NCI-H345 (cell line): ENCODE results near the gene PNKD.
"Not testable (repeated sequence)": the region's sequence is repeated elsewhere in the genome, so short reads cannot be mapped to it uniquely, and the experiment has no call there.

Source experiments
- DNase-seq: peaks from one replicate; lab custom pipeline; 2025; lab: John Stamatoyannopoulos, UW

Gene PNKD

DNA sequence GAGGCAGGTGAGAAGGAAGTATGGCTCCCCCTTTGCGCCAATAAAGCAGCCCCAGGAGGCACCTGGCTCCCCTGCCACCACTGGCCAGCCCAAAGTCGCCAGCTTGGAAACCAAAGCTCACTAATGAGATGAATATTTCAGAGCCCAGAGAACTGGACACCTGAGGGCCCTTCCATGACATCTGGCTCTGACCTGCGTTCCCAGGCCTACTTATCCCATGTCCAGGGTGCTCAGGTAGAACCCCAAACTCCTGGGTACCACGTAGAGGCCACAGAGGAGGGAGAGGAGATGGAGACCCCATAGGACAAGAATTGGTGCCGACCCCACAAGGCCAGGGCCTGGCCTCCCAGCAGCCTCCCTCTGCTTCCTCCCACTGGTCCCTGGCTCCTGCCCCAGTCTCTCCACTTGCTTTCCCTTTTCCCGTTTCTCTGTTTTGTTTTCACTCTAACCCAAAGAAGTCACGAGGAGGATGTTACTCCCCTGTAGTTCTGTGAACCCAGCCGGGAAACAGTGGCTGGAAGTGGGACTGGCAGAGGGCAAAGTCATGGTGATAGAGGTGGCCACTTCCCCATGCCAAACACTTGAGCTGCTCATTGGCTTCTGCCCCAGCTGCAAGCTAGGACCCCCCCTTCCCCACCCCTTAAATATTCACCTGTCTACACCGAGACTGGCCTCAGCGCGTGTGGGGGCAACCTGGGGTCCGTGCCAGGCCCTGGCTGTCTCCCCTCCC is 21.2 kb downstream of the PNKD start:
- DNase-seq, result no peak

DNA sequence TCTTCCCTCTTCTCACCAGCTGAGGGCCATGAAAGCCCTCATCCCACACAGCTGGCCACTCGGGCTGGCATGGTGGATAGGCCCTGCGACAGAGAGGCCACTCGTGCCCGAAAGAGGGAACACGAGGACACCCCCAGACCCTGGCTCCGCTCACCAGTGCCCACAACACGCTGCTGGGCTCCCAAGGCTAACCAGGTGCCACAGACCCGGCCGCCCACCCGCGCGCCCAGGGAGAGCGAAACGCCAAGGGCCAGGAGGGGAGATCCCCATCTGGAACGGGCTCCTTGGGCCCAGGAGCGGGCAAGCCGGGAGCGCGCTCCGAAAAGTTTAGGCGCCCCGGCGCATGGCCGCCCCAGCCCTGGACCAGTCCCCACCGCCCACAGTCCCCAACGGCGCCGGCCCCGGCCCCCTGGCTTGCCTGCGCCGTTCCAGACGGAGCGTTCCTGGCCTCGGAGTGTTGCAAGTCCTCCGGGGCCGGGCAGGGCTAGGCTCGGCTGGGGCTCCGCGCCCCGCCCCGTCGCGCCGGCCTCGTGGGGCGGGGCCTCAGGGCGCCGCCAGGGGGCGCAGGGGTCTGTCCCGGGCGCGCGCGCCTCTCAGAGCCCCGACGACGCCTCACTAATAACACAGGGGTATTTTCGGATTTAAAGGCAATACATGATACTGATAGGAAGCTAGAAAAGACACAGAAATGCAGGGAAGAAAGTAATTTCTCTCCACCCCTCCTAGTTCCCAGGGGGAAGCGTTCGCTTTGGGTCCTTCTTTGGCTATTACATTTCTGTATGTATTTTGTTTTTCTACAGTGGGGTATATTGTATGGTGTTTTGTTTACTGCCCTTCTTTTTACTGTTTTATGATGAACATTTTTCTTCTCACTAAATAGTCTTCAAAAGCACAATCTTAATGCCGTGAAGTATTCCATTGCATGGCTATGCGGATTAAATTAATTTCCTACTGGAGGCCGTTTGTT is 22.0 kb downstream of the PNKD start, which contains the start of gene TMBIM1:
TSS of gene TMBIM1 (minus strand) at position 456 of the 967 bp plus-strand sequence. CDS start 10,362 bp downstream, outside the sequence.
- no peak for DNase-seq

DNA sequence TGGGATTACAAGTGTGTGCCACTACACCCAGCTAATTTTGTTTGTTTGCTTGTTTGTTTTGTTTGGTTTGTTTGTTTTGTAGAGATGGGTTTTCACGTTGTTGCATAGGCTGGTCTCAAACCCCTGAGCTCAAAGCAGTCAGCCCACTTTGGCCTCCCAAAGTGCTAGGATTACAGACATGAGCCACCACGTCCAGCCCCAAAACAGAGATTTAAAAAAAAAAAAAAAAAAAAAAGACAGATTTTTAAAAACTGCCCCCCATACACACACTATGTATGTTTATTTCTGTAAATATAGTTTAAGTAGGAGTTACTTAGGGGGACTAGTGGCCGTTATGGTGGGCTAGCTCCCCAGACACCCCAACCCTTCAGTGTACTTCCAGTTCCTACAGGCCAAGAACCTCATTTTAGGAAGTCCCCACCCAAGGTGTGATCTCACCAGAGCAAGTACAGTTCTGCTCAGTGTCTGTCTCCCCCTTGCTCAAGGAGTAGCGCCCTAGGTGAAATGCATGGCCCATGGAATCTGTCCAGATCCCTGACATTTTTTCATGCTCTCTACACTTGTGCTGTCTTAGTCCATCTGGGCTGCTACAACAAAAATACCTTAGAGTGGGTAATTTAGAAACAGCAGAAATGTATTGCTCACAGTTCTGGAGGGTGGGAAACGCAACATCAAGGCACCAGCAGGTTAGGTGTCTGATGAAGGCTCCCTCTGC is 23.6 kb downstream of the PNKD start:
- no peak for DNase-seq

DNA sequence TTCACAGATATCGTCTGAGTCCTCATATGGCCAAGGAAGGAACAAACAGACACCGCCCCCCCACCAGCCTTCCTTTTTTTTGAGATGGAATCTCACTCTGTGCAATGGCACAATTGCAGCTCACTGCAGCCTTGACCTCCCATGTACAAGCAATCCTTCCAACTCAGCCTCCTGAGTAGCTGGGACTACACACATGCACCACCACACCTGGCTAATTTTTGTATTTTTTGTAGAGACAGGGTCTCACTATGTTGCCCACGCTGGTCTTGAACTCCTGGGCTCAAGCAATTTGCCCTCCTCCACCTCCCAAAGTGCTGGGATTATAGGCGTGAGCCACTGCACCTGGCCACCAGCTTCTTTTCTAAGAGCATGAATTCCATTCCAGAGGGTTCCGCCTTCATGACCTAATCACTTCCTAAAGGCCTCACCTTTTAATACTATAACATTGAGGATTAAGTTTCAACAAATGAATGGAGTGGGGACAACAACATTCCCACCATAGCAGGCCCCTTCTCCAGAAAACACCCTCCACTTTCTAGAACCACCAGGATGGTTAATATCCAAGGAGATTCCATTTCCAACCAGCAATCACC is 24.2 kb downstream of the PNKD start:
- no peak for DNase-seq

DNA sequence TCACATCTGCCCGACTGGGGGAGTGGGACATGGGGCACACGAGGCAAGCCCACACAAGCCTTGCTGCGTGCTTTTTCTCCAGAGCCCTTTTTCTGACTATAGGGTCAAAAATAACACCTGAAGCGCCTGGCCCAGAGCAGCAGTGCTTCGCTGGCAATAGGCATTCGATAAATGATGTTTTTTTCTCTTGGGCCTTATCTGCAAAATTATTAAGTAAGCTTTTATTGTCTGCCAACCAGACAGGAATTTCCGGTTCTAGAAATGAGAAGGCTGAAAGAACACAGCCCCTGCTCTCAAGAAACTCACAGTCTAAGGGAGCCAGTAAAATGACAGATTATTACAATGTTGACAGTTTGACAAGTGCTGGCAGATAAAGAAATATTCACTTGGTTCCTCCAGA is 24.7 kb downstream of the PNKD start:
- no peak for DNase-seq

DNA sequence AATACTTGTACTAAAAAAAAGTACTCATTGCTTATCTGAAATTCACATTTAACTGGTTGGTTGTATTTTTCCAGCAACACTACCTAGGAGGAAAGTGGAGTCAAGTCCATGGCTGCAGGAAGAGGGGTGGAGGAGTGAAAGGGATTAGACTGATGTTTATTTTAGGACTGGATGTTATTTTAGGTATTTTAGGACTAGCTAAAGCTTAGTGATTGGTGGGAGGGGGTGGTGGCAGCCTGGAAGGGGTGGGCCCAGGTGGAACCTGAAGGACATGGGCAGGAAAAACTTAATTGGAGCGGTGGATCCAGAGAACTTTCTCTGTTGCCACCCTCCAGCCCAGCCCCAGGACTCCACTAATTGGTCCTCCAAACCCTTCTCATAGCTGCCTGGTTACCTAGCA is 25.9 kb downstream of the PNKD start:
- no peak for DNase-seq

DNA sequence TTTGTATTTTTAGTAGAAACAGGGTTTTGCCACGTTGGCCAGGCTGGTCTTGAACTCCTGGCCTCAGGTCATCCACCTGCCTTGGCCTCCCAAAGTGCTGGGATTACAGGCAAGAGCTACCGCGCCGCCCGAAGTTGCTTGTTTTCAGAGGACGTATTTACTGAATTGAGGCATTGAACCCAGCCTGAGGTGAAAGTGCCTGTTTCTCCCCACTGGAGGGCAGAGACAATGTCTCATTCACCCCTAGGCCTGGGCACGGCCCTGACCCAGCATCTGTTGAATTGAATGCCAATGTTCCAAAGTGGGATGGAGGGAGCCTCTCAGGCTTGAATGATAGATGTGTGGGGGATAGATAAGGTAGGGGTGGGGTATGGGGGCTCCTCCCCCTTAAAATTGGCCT is 26.5 kb downstream of the PNKD start:
- DNase-seq, result no peak

DNA sequence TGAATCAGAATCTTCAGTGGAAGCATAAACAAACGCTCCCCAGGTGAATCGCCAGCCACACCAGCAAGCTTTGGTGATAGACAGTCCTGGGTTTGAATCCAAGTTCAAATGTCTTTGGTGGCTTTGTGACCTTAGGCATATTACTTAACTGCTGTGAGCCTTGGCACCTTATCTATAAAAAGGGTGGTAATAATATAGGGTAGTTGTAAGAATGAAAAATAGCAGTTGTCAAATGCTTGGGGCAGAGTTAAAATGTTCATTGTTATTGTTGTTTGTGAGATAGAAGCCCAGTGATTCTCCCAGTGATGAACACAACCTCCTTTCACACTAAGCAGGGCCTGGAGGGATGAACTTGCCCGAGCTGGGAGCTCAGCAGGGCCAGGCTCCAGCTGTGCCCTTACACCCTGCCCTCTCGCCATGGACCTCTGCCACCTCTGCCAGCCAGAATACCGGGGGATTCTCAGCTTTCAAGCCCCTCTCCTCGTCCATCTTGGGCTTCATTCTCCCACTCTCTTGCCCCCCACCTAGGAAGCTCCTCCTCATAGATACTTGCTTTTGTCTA is 28.1 kb downstream of the PNKD start:
- DNase-seq, result no peak

DNA sequence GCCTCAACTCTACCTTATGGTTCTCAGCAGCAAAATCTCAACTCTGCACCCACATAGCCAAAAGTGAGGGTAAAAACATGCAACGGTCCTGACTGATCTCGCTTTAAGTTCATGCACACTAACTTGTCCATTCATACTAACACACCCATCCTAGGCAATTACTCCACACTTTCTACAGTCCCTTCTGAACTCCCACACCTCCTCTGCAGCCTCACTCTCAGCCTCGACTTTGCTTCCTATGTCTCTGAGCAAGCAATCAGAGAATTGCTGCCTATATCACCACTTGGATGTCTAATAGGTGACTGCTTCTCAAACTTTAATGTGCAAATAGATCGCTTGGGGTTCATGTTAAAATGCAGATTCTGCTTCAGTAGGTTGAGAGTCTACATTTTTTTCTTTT is 29.8 kb downstream of the PNKD start:
- DNase-seq, result no peak

DNA sequence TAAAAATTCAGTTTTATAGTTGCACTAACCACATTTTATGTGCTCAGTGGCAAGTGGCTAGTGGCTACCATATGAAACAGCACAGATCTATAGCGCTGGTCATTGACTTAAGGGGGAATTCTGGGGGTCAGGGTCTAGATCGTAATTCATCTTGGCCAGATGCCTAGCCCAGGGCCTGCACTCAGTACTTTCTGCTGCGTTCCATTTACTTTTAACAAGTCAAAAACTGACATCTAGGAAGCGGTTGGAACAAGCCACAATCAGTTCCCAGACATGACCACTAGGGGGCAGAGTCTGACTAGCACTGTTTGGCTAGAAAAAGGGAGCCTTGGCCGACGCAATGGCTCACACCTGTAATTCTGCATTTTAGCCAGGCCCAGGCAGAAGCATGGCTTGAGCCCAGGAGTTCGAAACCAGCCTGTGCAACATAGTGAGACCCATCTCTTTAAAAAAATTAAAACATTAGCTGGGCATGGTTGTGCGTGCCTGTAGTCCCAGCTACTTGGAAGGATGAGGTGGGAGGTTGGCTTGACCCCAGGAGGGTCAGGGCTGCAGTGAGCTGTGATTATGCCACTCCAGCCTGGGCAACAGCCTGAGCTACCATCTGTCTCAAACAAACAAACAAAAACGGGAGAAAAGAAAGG is 31.0 kb downstream of the PNKD start:
- peak; percentile 79 for DNase-seq

DNA sequence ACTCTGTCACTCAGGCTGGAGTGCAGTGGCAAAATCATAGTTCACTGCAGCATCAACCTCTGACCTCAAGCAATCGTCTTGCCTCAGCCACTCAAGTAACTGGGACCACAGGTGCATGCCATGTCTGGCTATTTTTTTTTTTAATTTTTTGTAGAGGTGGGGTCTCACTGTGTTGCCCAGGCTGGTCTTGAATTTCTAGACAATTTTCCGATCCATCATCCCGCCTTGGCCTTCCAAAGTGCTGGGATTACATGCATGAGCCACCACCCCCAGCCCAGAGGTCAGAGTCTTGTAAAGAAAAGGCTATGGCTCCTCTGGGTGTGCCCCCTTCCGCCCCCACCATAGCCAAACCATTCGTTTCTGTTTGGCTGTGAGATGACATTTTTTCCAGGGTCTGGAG is 35.1 kb downstream of the PNKD start:
- no peak for DNase-seq

DNA sequence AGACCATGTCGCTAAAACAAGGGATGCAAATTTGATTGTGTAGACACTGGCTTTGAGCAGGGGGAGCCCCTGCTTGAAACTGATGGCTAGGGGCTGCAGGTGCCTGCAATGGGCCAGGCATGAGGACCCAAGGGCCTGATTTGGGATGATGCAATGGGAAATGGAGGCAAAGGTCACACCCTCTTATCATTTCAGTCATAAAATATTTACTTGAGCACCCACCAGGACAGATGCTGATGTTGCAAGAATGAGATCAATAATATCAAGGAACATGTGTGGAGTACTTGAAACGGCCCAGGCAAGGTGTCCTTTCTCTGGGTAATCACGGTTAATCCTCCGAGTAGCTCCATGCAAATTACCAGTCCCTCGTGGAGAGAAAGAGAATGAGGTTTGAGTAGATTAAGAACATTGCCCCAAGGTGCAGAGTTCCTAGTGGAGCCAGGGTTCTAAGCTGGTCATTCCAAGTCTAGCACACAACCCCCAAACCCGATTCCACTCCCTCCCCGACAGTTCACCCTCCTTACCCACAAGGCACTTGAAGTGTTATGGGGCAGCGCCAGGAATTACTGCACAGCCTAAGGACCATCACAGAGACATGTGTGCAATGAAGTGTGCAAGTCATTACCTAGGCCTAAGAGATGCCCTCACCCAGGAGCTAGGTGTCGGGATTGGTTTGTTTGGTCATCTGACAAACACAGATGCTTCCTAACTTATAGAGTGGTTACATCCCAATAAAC is 36.0 kb downstream of the PNKD start:
- DNase-seq, result no peak

DNA sequence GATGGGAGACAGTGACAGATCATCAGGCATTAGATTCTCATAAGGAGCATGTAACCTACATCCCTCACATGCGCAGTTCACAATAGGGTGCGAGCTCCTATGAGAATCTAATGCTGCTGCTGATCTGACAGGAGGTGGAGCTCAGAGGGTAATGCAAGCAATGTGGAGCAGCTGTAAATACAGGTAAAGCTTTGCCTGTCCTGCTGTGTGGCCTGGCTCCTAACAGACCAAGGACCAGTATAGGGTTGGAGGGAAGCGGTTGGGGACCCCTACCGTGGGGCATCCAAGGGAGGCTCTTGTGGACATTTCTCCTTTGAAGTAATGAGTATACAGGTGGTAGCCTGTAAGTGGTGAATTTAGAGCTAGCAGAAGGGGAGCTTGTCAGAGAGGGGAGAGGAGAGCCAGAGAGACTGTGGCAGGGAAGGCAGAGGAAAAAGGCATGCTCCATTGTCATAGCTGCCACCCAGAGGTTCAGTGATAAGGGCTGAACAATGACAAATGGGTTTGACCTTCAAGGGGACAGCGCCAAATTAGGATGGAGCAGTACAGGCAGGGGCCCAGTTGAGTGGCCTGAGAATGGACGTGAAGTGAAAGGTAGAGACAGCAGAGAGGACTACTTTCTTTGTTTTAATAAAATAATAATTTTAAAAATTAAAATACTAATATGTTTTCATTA is 37.2 kb downstream of the PNKD start:
- DNase-seq, result no peak

DNA sequence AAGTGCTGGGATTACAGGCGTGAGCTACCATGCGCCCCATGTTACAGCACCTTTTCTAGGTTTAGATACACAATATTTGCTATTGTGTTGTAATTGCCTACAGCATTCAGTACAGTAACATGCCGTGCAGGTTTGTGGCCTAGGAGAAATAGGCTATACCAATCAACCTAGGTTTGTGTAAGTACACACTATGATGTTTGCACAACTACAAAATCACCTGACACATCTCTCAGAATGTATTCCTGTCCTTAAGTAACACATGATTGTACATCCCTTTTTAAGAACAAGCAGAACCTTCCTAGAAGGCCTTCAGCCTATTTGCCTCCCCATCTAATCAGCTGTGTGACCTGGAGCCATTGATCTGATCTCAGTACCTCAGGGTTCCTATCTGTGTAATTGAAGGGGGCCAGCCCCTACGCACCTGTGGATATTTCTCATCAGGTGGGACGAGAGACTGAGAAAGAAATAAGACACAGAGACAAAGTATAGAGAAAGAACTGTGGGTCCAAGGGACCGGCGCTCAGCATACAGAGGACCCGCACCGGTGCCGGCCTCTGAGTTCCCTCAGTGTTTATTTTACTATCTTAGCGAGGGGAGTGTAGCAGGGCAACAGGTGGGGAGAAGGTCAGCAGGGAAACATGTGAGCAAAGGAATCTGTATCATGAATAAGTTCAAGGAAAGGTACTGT is 40.7 kb downstream of the PNKD start:
- DNase-seq, result no peak

DNA sequence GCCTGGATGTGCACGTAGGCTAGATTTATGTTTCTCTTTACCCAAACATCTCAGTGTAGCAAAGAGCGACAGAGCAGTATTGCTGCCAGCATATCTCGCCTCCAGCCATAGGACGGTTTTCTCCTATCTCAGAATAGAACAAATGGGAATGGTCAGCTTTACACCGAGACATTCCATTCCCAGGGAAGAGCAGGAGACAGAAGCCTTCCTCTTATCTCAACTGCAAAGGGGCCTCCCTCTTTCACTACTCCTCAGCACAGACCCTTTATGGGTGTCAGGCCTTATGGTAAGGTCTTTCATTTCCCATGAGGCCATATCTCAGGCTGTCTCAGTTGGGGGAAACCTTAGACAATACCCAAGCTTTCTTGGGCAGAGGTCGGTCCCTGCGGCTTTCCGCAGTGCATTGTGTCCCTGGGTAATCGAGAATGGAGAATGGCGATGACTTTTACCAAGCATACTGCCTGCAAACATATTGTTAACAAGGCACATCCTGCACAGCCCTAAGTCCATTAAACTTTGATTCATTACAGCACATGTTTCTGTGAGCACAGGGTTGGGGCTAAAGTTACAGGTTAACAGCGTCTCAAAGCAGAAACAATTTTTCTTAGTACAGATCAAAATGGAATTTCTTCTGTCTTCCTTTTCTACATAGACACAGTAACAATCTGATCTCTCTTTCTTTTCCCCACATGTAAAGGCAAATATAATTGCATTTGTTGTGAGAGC is 41.4 kb downstream of the PNKD start:
- not testable (repeated sequence) for DNase-seq

DNA sequence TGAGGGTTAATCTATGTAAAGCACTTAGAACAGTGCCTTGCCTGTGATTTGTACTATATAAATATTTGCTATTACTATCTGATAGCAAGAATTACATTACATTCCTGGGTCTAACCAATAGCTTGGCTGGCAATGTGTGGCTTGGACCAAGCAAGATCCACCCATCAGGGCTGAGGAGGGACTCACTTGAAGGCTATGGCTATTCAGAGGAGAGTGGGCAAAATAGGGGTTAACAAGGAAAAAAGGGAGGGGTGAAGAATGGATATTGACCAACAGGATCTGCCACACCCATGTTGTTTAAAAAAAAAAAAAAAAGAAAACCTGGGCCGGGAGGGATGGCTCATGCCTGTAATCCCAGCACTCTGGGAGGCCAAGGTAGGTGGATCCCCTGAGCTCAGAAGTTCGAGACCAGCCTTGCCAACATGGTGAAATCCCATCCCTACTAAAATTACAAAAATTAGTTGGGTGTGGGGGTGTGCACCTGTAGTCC is 42.0 kb downstream of the PNKD start:
- DNase-seq, result no peak

DNA sequence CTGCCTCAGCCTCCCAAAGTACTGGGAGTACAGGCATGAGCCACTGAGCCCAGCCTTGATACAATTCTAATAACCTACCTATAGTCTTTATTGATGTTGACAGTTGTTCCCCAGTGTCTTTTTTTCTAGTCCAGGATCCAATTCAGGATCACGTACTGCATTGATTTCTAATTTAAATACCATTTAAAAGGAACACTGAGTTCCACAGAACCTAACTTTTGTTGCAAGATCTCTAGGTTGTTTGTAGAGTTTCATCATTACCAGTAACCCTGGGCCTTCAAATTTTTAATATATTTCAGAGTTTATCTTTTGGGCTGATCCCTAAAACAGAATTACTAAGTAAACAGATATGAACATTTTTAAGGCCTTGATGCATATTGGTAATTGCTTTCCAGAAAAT is 43.0 kb downstream of the PNKD start:
- no peak for DNase-seq

DNA sequence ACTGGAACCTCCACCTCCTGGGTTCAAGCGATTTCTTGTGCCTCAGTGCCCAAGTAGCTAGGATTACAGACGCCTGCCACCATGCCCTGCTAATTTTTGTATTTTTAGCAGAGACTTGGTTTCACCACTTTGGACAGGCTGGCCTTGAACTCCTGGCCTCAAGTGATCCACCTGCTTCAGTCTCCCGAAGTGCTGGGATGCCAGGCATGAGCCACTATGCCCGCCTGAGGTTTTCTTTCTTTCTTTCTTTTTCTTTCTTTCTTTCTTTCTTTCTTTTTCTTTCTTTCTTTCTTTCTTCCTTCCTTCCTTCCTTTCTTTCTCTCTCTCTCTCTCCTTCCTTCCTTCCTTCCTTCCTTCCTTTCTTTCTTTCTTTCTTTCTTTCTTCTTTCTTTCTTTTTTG is 44.4 kb downstream of the PNKD start:
- DNase-seq, result not testable (repeated sequence)
